ENCODE results near the gene ARHGAP25.
A peak's percentile ranks its signal among the peaks of the same experiment; 100 is the strongest.

ARHGAP25 gene

GRCh38 chr2:68834737-68835376 is 100.2 kb downstream of the ARHGAP25 start:
- Histone ChIP-seq H3K18ac (ENCODE audit: low read depth in 1 of 2, low read length in 2 of 2) (peak overlapping the region in 1 of 2 experiments; percentile 40), H4K8ac (ENCODE audit: low read length) (no peak overlapping the region), H3K9me3 (ENCODE audit: control insufficient read depth, low read length) (no peaks in the 10 kb centered on the region), H2BK5ac (ENCODE audit: low read depth, low read length, poor library complexity, severe bottlenecking) (no peak overlapping the region), H3K4me1 (ENCODE audit: control insufficient read depth, insufficient read depth, low read depth, low read length) (peaks cover 13% of the 10 kb centered on the region), H2BK12ac (ENCODE audit: low read length in 2 of 2) (no peak overlapping the region), H3K23ac (ENCODE audit: low read length in 2 of 2) (no peak overlapping the region), H3K4me2 (ENCODE audit: low read length, poor library complexity, severe bottlenecking) (no peak overlapping the region), H4K91ac (ENCODE audit: low read length) (no peak overlapping the region), H3K14ac (ENCODE audit: low read length in 2 of 2) (no peak overlapping the region), H3K36me3 (ENCODE audit: control insufficient read depth in 1 of 2, insufficient read depth in 2 of 2, low read depth in 1 of 2, low read length in 2 of 2) (no peaks in the 10 kb centered on the region), H3K27me3 (ENCODE audit: control insufficient read depth in 1 of 2, insufficient read depth in 1 of 2, low read length in 2 of 2) (no peaks in the 10 kb centered on the region), H3K27ac (ENCODE audit: low read length, poor library complexity, severe bottlenecking) (no peak overlapping the region), H2AK5ac (ENCODE audit: low read length, severe bottlenecking) (no peak overlapping the region), H3K4me3 (ENCODE audit: insufficient read depth in 1 of 2, low read depth in 1 of 2, low read length in 2 of 2) (no peak overlapping the region), H3K79me1 (replicated peaks; ENCODE audit: low read length, poor library complexity, severe bottlenecking) (no peaks in the 10 kb centered on the region), H2BK15ac (ENCODE audit: low read depth, poor library complexity, severe bottlenecking) (peak overlapping the region; percentile 96), H3K9ac (ENCODE audit: low read length) (no peak overlapping the region), H2BK120ac (ENCODE audit: low read depth, low read length) (no peak overlapping the region), H3K4ac (ENCODE audit: low read depth in 1 of 2, low read length in 2 of 2) (peak overlapping the region in 1 of 2 experiments; percentile 46), H2AFZ (ENCODE audit: low read depth, low read length) (no peak overlapping the region)
- WGBS, result 77% methylated on average over 6 of the region's 6 CpGs
- DNase-seq, result no peak

DNA sequence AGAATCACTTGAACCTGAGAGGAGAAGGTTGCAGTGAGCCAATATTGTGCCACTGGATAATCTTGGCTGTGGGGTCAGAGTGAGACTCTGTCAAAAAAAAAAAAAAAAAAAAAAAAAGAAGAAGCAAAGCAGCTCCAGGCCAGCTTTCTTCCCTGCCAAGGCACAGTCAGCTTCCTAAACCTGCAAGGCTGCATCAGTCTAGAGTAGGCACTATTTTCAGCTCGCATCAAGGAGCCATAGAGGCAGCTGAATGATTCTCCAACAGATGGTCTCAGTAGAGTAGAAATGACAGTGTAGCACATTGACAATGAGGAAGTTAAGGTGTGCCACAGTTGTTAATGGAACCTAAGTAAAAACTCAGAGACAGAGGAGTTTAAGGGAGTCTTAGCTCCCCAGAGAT is 101.0 kb downstream of the ARHGAP25 start:
- no peak for DNase-seq
- Histone ChIP-seq H4K91ac (ENCODE audit: low read length) (no peak overlapping the region), H2BK15ac (ENCODE audit: low read depth, poor library complexity, severe bottlenecking) (no peak overlapping the region), H3K4ac (ENCODE audit: low read depth in 1 of 2, low read length in 2 of 2) (no peak overlapping the region), H2BK12ac (ENCODE audit: low read length in 2 of 2) (no peak overlapping the region), H3K4me1 (ENCODE audit: control insufficient read depth, insufficient read depth, low read depth, low read length) (peaks cover 13% of the 10 kb centered on the region), H3K18ac (ENCODE audit: low read depth in 1 of 2, low read length in 2 of 2) (peak overlapping the region in 1 of 2 experiments; percentile 40), H2BK120ac (ENCODE audit: low read depth, low read length) (no peak overlapping the region), H3K36me3 (ENCODE audit: control insufficient read depth in 1 of 2, insufficient read depth in 2 of 2, low read depth in 1 of 2, low read length in 2 of 2) (no peaks in the 10 kb centered on the region), H3K9ac (ENCODE audit: low read length) (no peak overlapping the region), H3K9me3 (ENCODE audit: control insufficient read depth, low read length) (no peaks in the 10 kb centered on the region), H3K4me3 (ENCODE audit: insufficient read depth in 1 of 2, low read depth in 1 of 2, low read length in 2 of 2) (no peak overlapping the region), H3K4me2 (ENCODE audit: low read length, poor library complexity, severe bottlenecking) (no peak overlapping the region), H3K27ac (ENCODE audit: low read length, poor library complexity, severe bottlenecking) (no peak overlapping the region), H3K23ac (ENCODE audit: low read length in 2 of 2) (no peak overlapping the region), H3K79me1 (replicated peaks; ENCODE audit: low read length, poor library complexity, severe bottlenecking) (no peaks in the 10 kb centered on the region), H3K14ac (ENCODE audit: low read length in 2 of 2) (no peak overlapping the region), H4K8ac (ENCODE audit: low read length) (no peak overlapping the region), H2BK5ac (ENCODE audit: low read depth, low read length, poor library complexity, severe bottlenecking) (no peak overlapping the region), H2AK5ac (ENCODE audit: low read length, severe bottlenecking) (no peak overlapping the region), H2AFZ (ENCODE audit: low read depth, low read length) (no peak overlapping the region), H3K27me3 (ENCODE audit: control insufficient read depth in 1 of 2, insufficient read depth in 1 of 2, low read length in 2 of 2) (no peaks in the 10 kb centered on the region)
- WGBS, result 92% methylated on average over 1 of the region's 1 CpG

DNA sequence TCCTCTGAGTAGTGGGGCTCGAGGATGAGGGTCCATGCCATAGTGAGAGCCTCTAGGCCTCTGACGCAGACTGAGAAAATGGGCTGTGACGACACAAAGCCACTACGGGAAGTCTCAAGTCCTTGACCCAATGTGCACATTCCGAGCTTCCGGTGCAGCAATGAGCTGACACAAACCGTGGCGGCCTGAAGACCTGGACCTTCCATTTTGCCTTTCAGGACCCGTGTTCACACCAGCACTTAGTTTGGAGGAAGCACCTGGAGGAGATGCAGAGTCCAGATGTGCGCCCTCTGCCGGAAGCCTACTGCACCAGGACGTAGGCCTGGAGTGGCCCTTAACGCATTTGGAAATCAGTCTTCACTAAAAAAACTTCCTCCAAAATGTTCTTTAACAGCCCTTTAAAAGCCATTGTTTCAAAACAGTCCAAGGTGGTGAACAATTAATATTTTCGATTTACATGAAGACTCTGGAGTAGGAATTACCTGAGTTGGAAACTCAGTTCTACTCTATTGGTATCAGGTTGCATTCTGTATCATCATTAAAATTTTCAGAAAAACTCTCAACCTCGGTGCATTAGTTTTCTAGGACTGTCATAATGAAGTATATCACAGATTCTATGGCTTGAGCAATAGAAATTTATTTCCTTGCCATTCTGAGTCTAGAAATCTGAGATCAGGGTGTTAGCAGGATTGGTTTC is 102.7 kb downstream of the ARHGAP25 start:
- Histone ChIP-seq H2BK15ac (ENCODE audit: low read depth, poor library complexity, severe bottlenecking) (no peak overlapping the region), H3K14ac (ENCODE audit: low read length in 2 of 2) (no peak overlapping the region), H4K91ac (ENCODE audit: low read length) (peak overlapping the region; percentile 4), H3K4me3 (ENCODE audit: insufficient read depth in 1 of 2, low read depth in 1 of 2, low read length in 2 of 2) (no peak overlapping the region), H3K36me3 (ENCODE audit: control insufficient read depth in 1 of 2, insufficient read depth in 2 of 2, low read depth in 1 of 2, low read length in 2 of 2) (no peaks in the 10 kb centered on the region), H3K9me3 (ENCODE audit: control insufficient read depth, low read length) (no peaks in the 10 kb centered on the region), H3K79me1 (replicated peaks; ENCODE audit: low read length, poor library complexity, severe bottlenecking) (no peaks in the 10 kb centered on the region), H3K9ac (ENCODE audit: low read length) (no peak overlapping the region), H2BK5ac (ENCODE audit: low read depth, low read length, poor library complexity, severe bottlenecking) (no peak overlapping the region), H3K27me3 (ENCODE audit: control insufficient read depth in 1 of 2, insufficient read depth in 1 of 2, low read length in 2 of 2) (no peaks in the 10 kb centered on the region), H3K23ac (ENCODE audit: low read length in 2 of 2) (no peak overlapping the region), H2AFZ (ENCODE audit: low read depth, low read length) (no peak overlapping the region), H3K4me1 (ENCODE audit: control insufficient read depth, insufficient read depth, low read depth, low read length) (peaks cover 6% of the 10 kb centered on the region), H4K8ac (ENCODE audit: low read length) (no peak overlapping the region), H3K4ac (ENCODE audit: low read depth in 1 of 2, low read length in 2 of 2) (no peak overlapping the region), H2BK12ac (ENCODE audit: low read length in 2 of 2) (no peak overlapping the region), H3K18ac (ENCODE audit: low read depth in 1 of 2, low read length in 2 of 2) (no peak overlapping the region), H3K27ac (ENCODE audit: low read length, poor library complexity, severe bottlenecking) (no peak overlapping the region), H3K4me2 (ENCODE audit: low read length, poor library complexity, severe bottlenecking) (no peak overlapping the region), H2BK120ac (ENCODE audit: low read depth, low read length) (no peak overlapping the region), H2AK5ac (ENCODE audit: low read length, severe bottlenecking) (no peak overlapping the region)
- WGBS, result 63% methylated on average over 12 of the region's 15 CpGs
- DNase-seq, result peak; percentile 53

DNA sequence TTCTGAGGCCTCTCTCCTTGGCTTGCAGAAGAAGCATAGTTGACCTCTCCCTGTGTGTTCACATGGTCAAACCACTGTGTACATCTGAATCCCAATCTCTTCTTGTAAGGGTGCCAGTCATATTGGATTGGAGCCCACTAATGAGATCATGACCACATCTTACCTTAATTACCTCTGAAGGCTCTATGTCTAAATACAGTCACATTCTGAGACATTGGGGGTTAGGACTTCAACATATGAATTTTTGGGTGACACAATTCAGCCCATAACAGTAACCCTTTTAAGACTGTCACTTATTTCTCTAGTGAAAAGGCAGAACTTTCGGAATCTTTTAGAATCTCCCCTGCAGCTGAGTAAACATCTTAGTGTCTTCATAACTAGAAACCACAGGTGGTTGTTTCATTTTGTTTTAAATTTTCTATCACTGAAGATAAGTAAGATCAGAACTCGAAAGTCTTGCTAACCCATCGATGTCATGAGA is 103.3 kb downstream of the ARHGAP25 start:
- Histone ChIP-seq H3K36me3 (ENCODE audit: control insufficient read depth in 1 of 2, insufficient read depth in 2 of 2, low read depth in 1 of 2, low read length in 2 of 2) (no peaks in the 10 kb centered on the region), H3K4me3 (ENCODE audit: insufficient read depth in 1 of 2, low read depth in 1 of 2, low read length in 2 of 2) (no peak overlapping the region), H4K91ac (ENCODE audit: low read length) (no peak overlapping the region), H2BK12ac (ENCODE audit: low read length in 2 of 2) (no peak overlapping the region), H2AFZ (ENCODE audit: low read depth, low read length) (no peak overlapping the region), H3K4me1 (ENCODE audit: control insufficient read depth, insufficient read depth, low read depth, low read length) (peaks cover 4% of the 10 kb centered on the region), H3K4me2 (ENCODE audit: low read length, poor library complexity, severe bottlenecking) (no peak overlapping the region), H3K9me3 (ENCODE audit: control insufficient read depth, low read length) (no peaks in the 10 kb centered on the region), H2BK120ac (ENCODE audit: low read depth, low read length) (no peak overlapping the region), H3K23ac (ENCODE audit: low read length in 2 of 2) (no peak overlapping the region), H3K9ac (ENCODE audit: low read length) (no peak overlapping the region), H3K27ac (ENCODE audit: low read length, poor library complexity, severe bottlenecking) (no peak overlapping the region), H2BK5ac (ENCODE audit: low read depth, low read length, poor library complexity, severe bottlenecking) (no peak overlapping the region), H3K27me3 (ENCODE audit: control insufficient read depth in 1 of 2, insufficient read depth in 1 of 2, low read length in 2 of 2) (peaks cover 0 to 3% of the 10 kb centered on the region in 2 experiments), H3K4ac (ENCODE audit: low read depth in 1 of 2, low read length in 2 of 2) (no peak overlapping the region), H3K18ac (ENCODE audit: low read depth in 1 of 2, low read length in 2 of 2) (no peak overlapping the region), H3K79me1 (replicated peaks; ENCODE audit: low read length, poor library complexity, severe bottlenecking) (no peaks in the 10 kb centered on the region), H2BK15ac (ENCODE audit: low read depth, poor library complexity, severe bottlenecking) (no peak overlapping the region), H3K14ac (ENCODE audit: low read length in 2 of 2) (no peak overlapping the region), H2AK5ac (ENCODE audit: low read length, severe bottlenecking) (no peak overlapping the region), H4K8ac (ENCODE audit: low read length) (no peak overlapping the region)
- DNase-seq, result no peak
- WGBS, result 100% methylated on average over 1 of the region's 3 CpGs
